Renal cortex interstitium (tissue), 11 donors: ENCODE results near the gene ALDH16A1. TPM values are rescaled to one million over a fixed set of nuclear protein-coding genes. Genes with fewer than 3 reads are reported as not detected.
A peak's percentile ranks its signal among the peaks of the same experiment; 100 is the strongest.
"Not testable (repeated sequence)": the region's sequence is repeated elsewhere in the genome, so short reads cannot be mapped to it uniquely, and the experiment has no call there.

Experiments
- DNase-seq, 11 donors: peaks; one replicate each; pipeline ENCODE4 v3.0.0-alpha.2; 2013; ENCODE audit warnings: low read depth in 9 of 11, low spot score in 4 of 11; ENCODE audit errors: extremely low read depth in 1 of 11
- polyA plus RNA-seq, 3 donors: library from polyadenylated mRNA; unstranded; fragments of 120-200 nt; gene quantifications; one replicate each; pipeline ENCODE4 v1.2.1, GENCODE V29; 2013; ENCODE audit not compliant: insufficient read length in 3 of 3

Gene ALDH16A1
- polyA plus RNA-seq, 3 donors: 14.4 to 27.7 (median 26.4) TPM

GRCh38 chr19:49451430-49452181 is 1.4 kb upstream of the ALDH16A1 start, which contains the start of gene PIH1D1:
Gene PIH1D1, minus strand, starts transcription at chr19:49451814. Its CDS starts 240 bp downstream, at chr19:49451574.
- DNase-seq: peak; percentile 96 to 99 (median 98)

DNA sequence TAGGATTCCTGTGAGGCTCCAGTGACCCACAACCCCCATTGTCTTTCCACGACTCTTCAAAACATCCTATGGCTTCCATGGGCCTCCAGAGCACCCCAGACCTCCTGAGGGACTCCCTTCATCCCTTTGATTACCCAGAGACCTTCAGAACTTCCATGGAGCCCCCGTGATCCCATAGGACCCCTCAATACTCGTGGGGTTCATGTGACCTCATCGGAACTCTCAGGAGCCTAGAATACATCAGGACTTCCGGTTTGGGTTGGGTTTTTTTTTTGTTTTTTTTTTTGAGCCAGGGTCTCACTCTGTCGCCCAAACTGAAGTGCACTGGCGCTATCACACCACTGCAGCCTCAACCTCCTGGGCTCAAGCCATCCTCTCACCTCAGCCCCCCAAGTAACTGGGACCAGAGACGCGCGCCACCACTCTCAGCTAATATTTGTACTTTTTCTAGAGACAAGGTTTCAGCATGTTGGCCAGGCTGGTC is 774 bp downstream of the ALDH16A1 start:
- DNase-seq: no peak

GRCh38 chr19:49455773-49456172 is 2.7 kb downstream of the ALDH16A1 start:
- peak in 6 of 11 donors; percentile 51 to 82 (median 76) for DNase-seq

GRCh38 chr19:49456326-49456725 is 3.3 kb downstream of the ALDH16A1 start:
- DNase-seq: no peak

DNA sequence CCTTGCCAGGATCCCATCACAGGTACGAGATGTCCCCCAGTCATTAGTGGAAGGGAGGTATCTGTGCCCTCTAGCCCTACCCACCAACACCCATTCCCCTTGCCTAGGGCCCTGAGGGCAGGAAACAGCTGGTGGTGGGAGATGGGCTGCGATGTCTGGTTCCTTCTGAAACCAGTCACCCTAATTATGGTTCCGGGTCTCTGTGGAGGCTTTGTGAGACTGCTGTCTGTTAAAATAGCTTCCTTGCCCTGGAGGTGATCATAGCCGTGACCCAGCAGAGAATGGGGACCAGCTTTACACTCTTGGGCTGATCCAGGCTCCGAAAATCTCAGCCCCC is 5.5 kb downstream of the ALDH16A1 start:
- DNase-seq: no peak

GRCh38 chr19:49459388-49459787 is 6.4 kb downstream of the ALDH16A1 start:
- no peak for DNase-seq

- not testable (repeated sequence) for DNase-seq
Measured at GRCh38 chr19:49461130-49461529, 8.1 kb downstream of the ALDH16A1 start.

DNA sequence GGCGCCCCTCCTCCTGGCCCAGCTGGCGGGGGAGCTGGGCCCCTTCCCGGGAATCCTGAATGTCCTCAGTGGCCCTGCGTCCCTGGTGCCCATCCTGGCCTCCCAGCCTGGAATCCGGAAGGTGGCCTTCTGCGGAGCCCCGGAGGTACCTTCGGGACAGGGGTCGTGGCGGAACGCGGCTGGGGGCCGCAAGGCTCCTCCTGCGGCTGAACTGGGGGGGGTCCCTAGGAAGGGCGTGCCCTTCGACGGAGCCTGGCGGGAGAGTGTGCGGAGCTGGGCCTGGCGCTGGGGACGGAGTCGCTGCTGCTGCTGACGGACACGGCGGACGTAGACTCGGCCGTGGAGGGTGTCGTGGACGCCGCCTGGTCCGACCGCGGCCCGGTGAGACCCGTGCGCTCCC is 8.6 kb downstream of the ALDH16A1 start:
- DNase-seq: no peak

GRCh38 chr19:49462492-49462891 is 9.5 kb downstream of the ALDH16A1 start:
- no peak for DNase-seq

DNA sequence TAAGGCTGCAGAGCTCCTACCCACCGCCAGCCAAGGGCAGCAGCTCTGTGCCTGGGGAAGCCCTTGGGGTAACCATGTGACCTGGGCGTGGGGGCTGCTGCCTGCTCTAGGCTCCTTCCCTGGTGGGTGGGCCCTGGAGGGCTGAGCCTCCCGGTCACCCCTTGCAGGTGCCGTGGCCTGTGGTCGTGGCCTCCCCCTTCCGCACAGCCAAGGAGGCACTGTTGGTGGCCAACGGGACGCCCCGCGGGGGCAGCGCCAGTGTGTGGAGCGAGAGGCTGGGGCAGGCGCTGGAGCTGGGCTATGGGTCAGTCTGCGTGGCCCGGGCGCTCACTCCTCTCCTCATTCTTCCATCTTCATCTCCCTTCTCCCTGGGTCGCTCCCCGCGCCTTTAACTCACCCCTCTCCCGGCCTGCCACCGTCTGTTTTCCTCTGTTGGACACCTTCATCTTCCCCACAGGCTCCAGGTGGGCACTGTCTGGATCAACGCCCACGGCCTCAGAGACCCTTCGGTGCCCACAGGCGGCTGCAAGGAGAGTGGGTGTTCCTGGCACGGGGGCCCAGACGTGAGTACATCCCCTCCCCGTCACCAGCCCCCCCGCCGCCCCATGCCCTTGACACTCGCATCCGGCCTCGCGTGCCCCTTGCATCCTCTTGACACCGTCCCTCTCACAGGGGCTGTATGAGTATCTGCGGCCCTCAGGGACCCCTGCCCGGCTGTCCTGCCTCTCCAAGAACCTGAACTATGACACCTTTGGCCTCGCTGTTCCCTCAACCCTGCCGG is 11.1 kb downstream of the ALDH16A1 start:
- no peak for DNase-seq

GRCh38 chr19:49465371-49465770 is 12.3 kb downstream of the ALDH16A1 start:
- no peak for DNase-seq

- no peak for DNase-seq
Measured at GRCh38 chr19:49468199-49468598, 15.2 kb downstream of the ALDH16A1 start.

DNA sequence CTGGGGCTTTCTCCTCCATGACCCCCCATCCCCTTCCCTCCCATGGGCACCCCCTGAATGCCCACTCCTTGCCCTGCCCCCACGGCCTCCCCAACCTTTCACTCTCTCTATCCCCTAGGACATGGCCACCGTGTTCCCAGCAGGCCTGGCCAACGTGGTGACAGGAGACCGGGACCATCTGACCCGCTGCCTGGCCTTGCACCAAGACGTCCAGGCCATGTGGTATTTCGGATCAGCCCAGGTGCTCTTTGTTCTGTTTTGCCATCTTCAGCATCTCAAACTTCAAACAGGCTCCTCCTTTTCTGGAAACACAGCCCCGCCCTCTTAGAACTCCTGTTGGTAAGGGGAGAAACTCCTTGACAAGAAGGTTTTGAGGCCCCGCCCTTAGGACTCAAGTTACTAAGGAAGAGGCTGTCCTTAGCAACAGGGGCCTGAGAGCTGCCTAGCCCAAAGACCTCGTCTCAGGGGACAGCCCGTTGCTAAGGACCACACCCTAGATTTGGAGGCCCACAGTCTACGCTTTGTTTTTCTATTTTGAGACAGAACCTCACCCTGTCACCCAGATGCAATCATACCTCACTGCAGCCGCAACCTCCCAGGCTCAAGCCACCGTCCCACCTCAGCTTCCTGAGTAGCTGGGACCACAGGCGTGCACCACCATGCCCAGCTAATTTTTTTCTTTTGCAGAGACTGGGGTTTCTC is 15.9 kb downstream of the ALDH16A1 start:
- DNase-seq: peak in 2 of 11 donors; percentile 29 to 36

DNA sequence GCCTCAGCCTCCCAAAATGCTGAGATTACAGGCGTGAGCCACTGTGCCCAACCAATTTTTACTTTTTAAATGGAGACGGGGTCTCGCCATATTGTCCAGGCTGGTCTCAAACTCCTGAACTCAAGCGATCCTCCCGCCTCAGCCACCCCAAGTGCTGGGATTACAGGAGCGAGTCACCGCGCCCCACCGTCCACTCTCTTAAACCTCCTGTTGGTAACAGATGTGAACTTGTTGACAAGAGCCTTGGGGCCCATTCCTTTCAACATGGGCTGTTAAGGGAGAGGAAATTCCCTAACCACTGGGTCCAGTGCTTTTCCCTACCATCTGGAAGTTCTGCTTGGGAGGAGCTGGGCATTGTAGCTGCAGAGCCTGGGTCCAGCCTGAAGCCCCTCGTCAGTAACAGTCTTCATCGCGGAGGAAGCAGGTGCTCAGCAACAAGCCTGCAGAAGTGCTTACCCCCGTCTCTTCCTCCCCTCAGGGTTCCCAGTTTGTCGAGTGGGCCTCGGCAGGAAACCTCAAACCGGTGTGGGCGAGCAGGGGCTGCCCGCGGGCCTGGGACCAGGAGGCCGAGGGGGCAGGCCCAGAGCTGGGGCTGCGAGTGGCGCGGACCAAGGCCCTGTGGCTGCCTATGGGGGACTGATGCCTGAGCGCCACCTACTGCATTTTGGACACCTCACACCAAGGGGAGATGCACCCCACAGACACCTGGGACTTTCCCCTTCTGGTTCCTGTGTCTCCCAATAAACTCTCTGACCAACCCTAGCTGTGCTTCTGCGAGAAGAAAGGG is 17.0 kb downstream of the ALDH16A1 start:
- DNase-seq: no peak

DNA sequence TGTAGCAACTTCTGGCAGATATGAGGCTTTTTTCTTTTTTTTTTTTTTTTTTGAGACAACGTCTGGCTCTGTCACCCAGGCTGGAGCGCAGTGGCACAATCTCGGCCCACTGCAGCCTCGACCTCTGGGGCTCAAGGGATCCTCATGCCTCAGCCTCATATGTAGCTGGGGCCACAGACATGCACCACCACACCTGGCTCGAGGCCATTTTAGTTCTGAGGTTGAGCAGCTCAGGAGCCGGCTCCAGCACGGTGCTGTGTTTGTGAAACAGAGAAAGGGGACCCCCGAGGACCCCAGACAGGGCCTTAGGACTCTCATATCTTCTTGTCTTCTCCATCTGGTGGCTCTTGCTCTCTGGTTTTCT is 17.6 kb downstream of the ALDH16A1 start:
- DNase-seq: no peak

- DNase-seq: no peak
Measured at GRCh38 chr19:49472936-49473335, 19.9 kb downstream of the ALDH16A1 start.

DNA sequence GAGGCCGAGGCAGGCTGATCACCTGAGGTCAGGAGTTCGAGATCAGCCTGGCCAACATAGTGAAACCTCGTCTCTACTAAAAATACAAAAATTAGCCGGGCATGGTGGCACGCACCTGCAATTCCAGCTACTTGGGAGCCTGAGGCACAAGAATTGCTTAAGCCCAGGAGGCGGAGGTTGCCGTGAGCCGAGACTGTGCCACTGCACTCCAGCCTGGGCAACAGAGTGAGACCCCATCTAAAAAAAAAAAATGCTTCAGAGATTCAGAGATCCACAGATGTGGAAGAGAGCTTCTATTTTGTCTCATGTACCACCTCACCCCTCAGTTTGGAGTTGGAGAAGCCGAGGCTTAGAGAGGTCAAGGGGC is 20.5 kb downstream of the ALDH16A1 start:
- DNase-seq: not testable (repeated sequence)

DNA sequence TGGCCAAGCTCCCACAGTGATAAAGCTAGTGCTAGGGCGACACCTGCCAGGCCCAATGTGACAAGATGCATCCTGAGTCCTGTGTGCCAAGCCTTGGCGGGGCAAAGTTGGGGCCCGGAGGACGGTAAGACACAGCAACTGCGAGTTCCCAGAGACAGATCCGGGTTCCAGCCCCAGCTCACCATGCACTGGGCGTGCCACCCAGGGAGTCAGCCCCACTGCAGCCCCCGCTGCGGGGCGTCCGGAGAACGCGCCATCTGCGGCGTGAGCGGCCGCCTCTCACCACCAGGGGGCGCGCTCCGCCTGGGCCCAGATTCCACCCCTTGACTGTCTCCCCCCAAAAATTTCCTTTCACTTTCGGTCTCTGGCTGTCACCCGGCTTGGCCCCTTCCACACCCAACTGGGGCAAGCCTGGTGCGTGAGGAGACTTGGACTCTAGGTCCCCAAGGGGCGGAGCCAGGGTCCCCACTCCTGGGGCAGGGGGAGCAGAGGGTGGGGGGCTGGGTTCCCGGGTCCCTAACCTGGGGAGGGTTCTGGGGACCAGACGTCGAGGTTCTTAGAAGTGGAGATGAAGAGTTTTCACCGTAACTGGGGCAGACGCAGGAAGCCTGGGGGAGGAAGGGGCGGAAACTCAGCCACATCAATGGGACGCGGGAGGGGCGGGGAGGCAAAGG is 21.0 kb downstream of the ALDH16A1 start, which contains the start of gene FLT3LG:
TSS of gene FLT3LG (plus strand) at position 348 of the 674 bp plus-strand sequence. CDS start 425 bp downstream, outside the sequence.
- DNase-seq: peak in 2 of 11 donors; percentile 52 to 64
